HS-5 (cell line): ENCODE measurements around the gene NMT2.
"Not testable (repeated sequence)": the region's sequence is repeated elsewhere in the genome, so short reads cannot be mapped to it uniquely, and the experiment has no call there.

Experiments
- DNase-seq: peaks from one replicate; pipeline ENCODE4 v3.0.0-alpha.2; 2012; ENCODE audit warnings: low read depth

NMT2 gene

GRCh38 chr10:15168291-15168785 is at the start of gene NMT2:
Gene NMT2 (minus strand): TSS chr10:15168693. CDS start chr10:15168612, 81 bp downstream.
- no peak for DNase-seq

- DNase-seq = no peak
These were observed 48.2 kb upstream of the NMT2 start for GRCh38 chr10:15216700-15217099.

GRCh38 chr10:15214237-15214636 is 45.7 kb upstream of the NMT2 start:
- no peak for DNase-seq

GRCh38 chr10:15213461-15213861 is 45.0 kb upstream of the NMT2 start:
- DNase-seq = no peak

GRCh38 chr10:15211464-15211979 is 43.0 kb upstream of the NMT2 start:
- DNase-seq = peak; percentile 57

- DNase-seq = no peak
These were observed 42.0 kb upstream of the NMT2 start for GRCh38 chr10:15210521-15210920.

- DNase-seq = no peak
These were observed 41.5 kb upstream of the NMT2 start for GRCh38 chr10:15209827-15210509.

GRCh38 chr10:15208221-15208620 is 39.7 kb upstream of the NMT2 start:
- DNase-seq = no peak

- not testable (repeated sequence) for DNase-seq
These were observed 38.9 kb upstream of the NMT2 start for GRCh38 chr10:15207410-15207809.

- DNase-seq = no peak
These were observed 34.1 kb upstream of the NMT2 start for GRCh38 chr10:15202639-15203038.

- DNase-seq = not testable (repeated sequence)
These were observed 33.8 kb upstream of the NMT2 start for GRCh38 chr10:15202301-15202621.

GRCh38 chr10:15201589-15202300 is 33.3 kb upstream of the NMT2 start:
- no peak for DNase-seq

GRCh38 chr10:15200626-15201025 is 32.1 kb upstream of the NMT2 start:
- peak; percentile 89 for DNase-seq

GRCh38 chr10:15197911-15198310 is 29.4 kb upstream of the NMT2 start:
- no peak for DNase-seq

- no peak for DNase-seq
These were observed 28.8 kb upstream of the NMT2 start for GRCh38 chr10:15197276-15197675.

- DNase-seq = no peak
These were observed 27.7 kb upstream of the NMT2 start for GRCh38 chr10:15196021-15196834.

GRCh38 chr10:15189133-15189885 is 20.8 kb upstream of the NMT2 start:
- DNase-seq = no peak

GRCh38 chr10:15188603-15189002 is 20.1 kb upstream of the NMT2 start:
- DNase-seq = no peak

- no peak for DNase-seq
These were observed 15.4 kb upstream of the NMT2 start for GRCh38 chr10:15183689-15184481.

- no peak for DNase-seq
These were observed 14.2 kb upstream of the NMT2 start for GRCh38 chr10:15182540-15183207.
